ENCODE results near the gene ENPP3.

ENPP3 gene

DNA sequence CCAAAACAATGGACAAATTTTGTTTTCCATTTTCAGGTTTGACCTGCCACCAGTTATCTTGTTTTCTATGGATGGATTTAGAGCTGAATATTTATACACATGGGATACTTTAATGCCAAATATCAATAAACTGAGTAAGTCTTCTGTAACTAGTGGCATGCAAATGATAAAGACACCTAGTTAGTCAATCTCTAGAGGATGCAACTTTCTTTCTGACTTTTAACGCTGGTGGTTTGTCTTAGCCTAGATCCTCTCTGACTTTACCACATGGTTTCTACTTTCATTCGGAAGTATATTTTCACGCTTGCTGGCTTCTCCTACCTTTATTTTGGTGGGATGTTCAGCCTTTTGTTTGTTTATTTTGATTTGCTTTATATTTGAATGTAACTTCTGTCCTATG is 21.2 kb downstream of the ENPP3 start:
- TF ChIP-seq, protein P1, sequence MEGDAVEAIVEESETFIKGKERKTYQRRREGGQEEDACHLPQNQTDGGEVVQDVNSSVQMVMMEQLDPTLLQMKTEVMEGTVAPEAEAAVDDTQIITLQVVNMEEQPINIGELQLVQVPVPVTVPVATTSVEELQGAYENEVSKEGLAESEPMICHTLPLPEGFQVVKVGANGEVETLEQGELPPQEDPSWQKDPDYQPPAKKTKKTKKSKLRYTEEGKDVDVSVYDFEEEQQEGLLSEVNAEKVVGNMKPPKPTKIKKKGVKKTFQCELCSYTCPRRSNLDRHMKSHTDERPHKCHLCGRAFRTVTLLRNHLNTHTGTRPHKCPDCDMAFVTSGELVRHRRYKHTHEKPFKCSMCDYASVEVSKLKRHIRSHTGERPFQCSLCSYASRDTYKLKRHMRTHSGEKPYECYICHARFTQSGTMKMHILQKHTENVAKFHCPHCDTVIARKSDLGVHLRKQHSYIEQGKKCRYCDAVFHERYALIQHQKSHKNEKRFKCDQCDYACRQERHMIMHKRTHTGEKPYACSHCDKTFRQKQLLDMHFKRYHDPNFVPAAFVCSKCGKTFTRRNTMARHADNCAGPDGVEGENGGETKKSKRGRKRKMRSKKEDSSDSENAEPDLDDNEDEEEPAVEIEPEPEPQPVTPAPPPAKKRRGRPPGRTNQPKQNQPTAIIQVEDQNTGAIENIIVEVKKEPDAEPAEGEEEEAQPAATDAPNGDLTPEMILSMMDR (IDR thresholded peaks at IDR 0.05), result no peak
- no peak for DNase-seq (ENCODE audit: low spot score)
- Histone ChIP-seq H3K27ac (no peak overlapping the region), H3K4me3 (no peak overlapping the region)

DNA sequence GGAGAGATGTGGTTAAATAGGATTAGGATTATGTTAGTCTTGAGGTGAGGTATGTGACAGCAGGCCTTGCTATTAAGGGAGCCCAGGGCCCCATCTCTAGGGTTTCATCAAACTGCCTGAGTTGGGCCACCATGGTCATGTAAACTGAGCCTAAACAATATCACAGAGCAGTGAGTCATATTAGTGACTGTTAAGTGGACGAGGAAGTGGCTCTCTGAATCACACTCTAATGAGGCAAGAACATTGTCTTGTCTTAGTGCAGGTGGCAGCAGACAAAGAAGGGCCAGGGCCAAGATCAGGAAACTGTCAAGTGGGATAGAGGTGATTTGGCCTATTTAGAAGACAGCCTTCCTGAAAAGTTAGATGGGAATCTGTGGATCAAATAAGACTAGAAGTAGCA is 23.1 kb downstream of the ENPP3 start:
- no peak for DNase-seq (ENCODE audit: low spot score)
- Histone ChIP-seq H3K4me3 (no peak overlapping the region), H3K27ac (no peak overlapping the region)
- TF ChIP-seq, protein P1 (IDR thresholded peaks at IDR 0.05), result no peak

DNA sequence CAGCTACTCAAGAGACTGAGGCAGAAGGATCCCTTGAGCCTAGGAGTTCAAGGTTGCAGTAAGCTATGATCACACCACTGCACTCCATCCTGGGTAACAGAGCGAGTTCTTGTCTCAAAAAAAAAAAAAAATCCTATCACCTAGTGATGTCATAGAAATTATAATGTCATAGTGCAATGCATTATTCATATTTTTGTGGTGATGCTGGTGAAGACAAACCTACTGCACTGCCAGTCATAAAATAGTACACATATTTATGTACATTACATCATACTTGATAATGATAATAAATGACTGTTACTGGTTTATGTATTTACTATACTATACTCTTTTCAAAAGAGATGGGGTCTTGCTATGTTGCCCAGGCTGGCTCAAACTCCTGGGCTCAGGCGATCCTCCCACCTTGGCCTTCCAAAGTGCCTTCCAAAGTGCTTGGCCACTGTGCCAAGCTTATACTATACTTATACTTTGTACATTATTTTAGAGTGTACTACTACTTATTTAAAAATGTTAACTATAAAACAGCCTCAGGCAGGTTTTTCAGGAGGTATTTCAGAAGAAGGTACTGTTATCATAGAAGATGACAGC is 26.6 kb downstream of the ENPP3 start:
- Histone ChIP-seq H3K27ac (no peak overlapping the region), H3K4me3 (no peak overlapping the region)
- no peak for DNase-seq (ENCODE audit: low spot score)
- TF ChIP-seq, protein P1 (IDR thresholded peaks at IDR 0.05), result no peak

DNA sequence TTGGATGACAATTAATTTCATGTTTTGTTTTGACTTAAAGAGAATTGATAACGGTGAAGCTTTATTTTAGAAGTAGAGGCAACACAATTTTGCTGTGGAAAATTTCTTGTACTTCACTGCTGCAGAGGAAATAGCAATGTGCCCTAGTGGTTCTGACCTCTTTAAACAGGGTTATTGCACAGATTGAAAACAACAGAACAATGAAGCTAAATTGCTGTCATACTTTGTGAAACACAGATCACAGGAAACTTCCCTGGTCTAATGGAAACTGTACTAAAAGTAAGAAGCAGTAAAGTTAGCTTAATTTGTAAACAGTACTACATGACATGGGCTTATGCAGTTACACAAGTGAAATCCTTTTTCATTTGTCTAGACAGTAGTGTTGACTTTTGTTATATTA is 32.8 kb downstream of the ENPP3 start:
- no peak for DNase-seq (ENCODE audit: low spot score)
- TF ChIP-seq, protein P1 (IDR thresholded peaks at IDR 0.05), result no peak
- no peak overlapping the region for H3K4me3 ChIP-seq
- H3K27ac ChIP-seq, result no peak overlapping the region

DNA sequence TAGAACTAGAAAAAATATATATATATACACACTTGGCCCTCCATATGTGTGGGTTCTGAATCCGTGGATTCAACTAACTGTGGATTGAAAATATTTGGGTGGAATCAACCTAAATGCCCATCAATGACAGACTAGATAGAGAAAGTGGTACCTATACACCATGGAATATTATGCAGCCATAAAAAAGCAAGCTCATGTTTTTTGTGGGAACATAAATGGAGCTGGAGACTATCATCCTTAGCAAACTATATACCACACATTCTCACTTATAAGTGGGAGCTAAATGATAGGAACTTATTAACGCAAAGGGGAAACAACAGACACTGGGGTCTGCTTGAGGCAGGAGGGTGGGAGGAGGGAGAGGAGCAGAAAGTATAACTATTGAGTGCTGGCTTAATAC is 36.1 kb downstream of the ENPP3 start:
- Histone ChIP-seq H3K27ac (no peak overlapping the region), H3K4me3 (no peak overlapping the region)
- TF ChIP-seq, protein P1 (IDR thresholded peaks at IDR 0.05), result no peak
- DNase-seq (ENCODE audit: low spot score), result no peak

DNA sequence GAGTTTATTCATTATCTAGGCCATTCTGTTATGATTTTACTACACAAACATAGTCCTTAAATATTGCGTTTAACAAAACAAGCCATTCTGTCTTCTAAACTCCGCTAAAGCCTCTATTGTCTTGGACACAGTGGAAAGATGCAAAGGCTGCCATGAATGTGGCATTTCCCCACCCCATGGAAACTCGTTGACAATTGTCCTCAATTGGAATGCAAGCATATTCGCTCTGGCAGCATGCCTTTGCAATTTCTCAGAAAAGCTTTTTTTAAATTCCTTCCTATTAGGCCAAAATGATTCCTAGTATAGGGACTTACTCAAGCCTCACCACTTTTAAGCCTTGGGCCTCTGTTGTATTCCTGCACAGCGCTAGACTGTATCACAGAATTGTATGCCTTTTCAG is 41.3 kb downstream of the ENPP3 start:
- DNase-seq (ENCODE audit: low spot score), result no peak
- Histone ChIP-seq H3K4me3 (no peak overlapping the region), H3K27ac (no peak overlapping the region)
- TF ChIP-seq, protein P1 (IDR thresholded peaks at IDR 0.05), result no peak

DNA sequence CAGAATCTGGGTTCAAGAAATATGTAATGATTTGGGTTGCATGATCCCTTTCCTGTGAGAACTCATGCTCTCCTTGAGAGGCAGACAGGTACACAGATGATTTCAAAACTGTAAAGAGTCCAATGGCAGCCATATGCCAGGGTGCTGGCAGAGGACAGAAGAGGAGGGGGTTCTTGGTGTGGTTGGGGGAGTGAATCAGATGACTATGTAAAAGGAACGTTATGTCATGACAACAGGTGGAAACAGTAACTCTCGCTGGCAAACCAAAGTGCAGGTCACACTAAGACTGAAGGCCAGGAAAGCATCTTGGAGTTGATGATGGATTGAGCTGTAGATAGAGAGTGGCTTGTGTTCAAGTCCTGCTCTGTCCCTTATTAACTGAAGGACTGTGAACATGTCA is 43.8 kb downstream of the ENPP3 start:
- TF ChIP-seq, protein P1 (IDR thresholded peaks at IDR 0.05), result no peak
- Histone ChIP-seq H3K4me3 (no peak overlapping the region), H3K27ac (no peak overlapping the region)
- DNase-seq (ENCODE audit: low spot score), result no peak

Data from coronary artery (tissue), 2 donors.